OCI-LY3 (cell line): Measurements from ENCODE around the gene CNGB1.

Experiments
- CTCF ChIP-seq: fragments of 200-600, 300-600 bp; sonication (generic); IDR thresholded peaks from 2 replicates; pipeline ENCODE4 v1.5.1; 2014; ENCODE audit warnings: antibody characterized with exemption, low read length, low read depth
- EZH2phosphoT487 ChIP-seq: fragments of 200-600 bp; shearing (Covaris generic); IDR thresholded peaks from 2 replicates; pipeline ENCODE4 v1.6.1; 2018; ENCODE audit warnings: antibody characterized with exemption, mixed run types, low read depth

GRCh38 chr16:57984443-57985203, 13.7 kb upstream of the CNGB1 start:
- TF ChIP-seq CTCF (no peak), EZH2phosphoT487 (no peak)
